ENCODE measurements around the gene RGSL1. TPM values are rescaled to one million over a fixed set of nuclear protein-coding genes. Genes with fewer than 3 reads are reported as not detected.

RGSL1 gene
- total RNA-seq, 1 donor from 2014 or later: 0.82 TPM

- DNase-seq (ENCODE audit: low spot score in 2 of 2) (no peak), FAIRE-seq (no peak)
Observed at GRCh38 chr1:182607566-182607965, 157.6 kb downstream of the RGSL1 start.

GRCh38 chr1:182608236-182608635 is 158.3 kb downstream of the RGSL1 start:
- DNase-seq (ENCODE audit: low spot score in 2 of 2) (no peak), FAIRE-seq (no peak)

- FAIRE-seq: no peak
Observed at GRCh38 chr1:182608845-182609610, 159.1 kb downstream of the RGSL1 start.

More at GRCh38 chr1:182608845-182609610, 159.1 kb downstream of the RGSL1 start:
- no peak for DNase-seq (ENCODE audit: low spot score in 2 of 2)

Small RNA genes lying within 50 kb of the gene (small RNA-seq; reads per million reads assigned to genes)
- gene RF00017: not detected

Other genes starting within 250 kb of the RGSL1 start
- gene GLUL, start 58.4 kb upstream of the RGSL1 start, total RNA-seq: 289 TPM
- gene TEDDM1, start 49.5 kb upstream of the RGSL1 start, total RNA-seq: not detected
- 4.1 TPM for gene RNASEL, start 139.1 kb downstream of the RGSL1 start, total RNA-seq
- 1.6 TPM for gene RGS16, start 154.2 kb downstream of the RGSL1 start, total RNA-seq
- 39.5 TPM for gene RGS8, start 234.4 kb downstream of the RGSL1 start, total RNA-seq

Data from frontal cortex (tissue), 4 donors.